ENCODE results near the gene GAREM1. TPM values are rescaled to one million over a fixed set of nuclear protein-coding genes. Genes with fewer than 3 reads are reported as not detected.

The GAREM1 gene
- total RNA-seq, 1 experiment from 2014 or later = 7.0 TPM

DNA sequence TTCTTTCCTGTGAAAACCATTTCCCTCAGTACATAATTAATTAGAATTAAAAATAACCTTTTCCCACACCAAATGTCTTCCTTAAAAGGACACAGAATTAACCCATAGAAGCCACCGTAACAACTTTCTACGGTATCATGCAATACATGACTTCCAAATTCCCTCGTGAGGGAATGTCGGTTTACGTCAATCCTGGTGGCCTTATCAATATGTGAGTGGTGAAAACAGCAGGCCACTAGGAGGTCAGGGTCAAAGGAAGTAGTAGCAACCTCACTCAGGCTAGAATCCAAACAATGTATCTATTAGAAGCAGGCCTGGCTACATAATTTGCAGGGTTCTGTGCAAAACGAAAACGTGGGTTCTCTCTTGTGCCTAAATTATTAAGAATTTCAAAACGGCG lies 112.2 kb downstream of the GAREM1 start:
- H3K36me3 Mint-ChIP-seq = no peaks in the 10 kb centered on the region
- ChIA-PET CTCF (interaction anchor here (0.5 to 2.3 kb wide), 17 partner anchors 8 to 209 kb away, joined by 3 to 10 read pairs (median 4); partner anchors contain the start of gene GAREM1), POLR2A (no interaction called here)
- H3K27me3 Mint-ChIP-seq (ENCODE audit: low read depth) = no peaks in the 10 kb centered on the region
- peaks cover 16% of the 10 kb centered on the region for H3K4me1 Mint-ChIP-seq
- TF ChIP-seq EMX1 (CRISPR knock-in tag; IDR thresholded peaks at IDR 0.05) = no peak
- TF ChIP-seq MXD4 (CRISPR knock-in tag; IDR thresholded peaks at IDR 0.05; ENCODE audit: borderline replicate concordance) = no peak
- TF ChIP-seq, protein P1, sequence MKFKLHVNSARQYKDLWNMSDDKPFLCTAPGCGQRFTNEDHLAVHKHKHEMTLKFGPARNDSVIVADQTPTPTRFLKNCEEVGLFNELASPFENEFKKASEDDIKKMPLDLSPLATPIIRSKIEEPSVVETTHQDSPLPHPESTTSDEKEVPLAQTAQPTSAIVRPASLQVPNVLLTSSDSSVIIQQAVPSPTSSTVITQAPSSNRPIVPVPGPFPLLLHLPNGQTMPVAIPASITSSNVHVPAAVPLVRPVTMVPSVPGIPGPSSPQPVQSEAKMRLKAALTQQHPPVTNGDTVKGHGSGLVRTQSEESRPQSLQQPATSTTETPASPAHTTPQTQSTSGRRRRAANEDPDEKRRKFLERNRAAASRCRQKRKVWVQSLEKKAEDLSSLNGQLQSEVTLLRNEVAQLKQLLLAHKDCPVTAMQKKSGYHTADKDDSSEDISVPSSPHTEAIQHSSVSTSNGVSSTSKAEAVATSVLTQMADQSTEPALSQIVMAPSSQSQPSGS (CRISPR knock-in tag; IDR thresholded peaks at IDR 0.05; ENCODE audit: borderline replicate concordance, low read depth) = no peak
- no peak for TF ChIP-seq CBFB (CRISPR knock-in tag; IDR thresholded peaks at IDR 0.05; ENCODE audit: low read depth)
- TF ChIP-seq ZNF317 (CRISPR knock-in tag; IDR thresholded peaks at IDR 0.05; ENCODE audit: borderline replicate concordance, low read depth) = no peak
- TF ChIP-seq, protein P2, sequence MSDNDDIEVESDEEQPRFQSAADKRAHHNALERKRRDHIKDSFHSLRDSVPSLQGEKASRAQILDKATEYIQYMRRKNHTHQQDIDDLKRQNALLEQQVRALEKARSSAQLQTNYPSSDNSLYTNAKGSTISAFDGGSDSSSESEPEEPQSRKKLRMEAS (CRISPR knock-in tag; IDR thresholded peaks at IDR 0.05) = no peak
- TF ChIP-seq, protein P3, sequence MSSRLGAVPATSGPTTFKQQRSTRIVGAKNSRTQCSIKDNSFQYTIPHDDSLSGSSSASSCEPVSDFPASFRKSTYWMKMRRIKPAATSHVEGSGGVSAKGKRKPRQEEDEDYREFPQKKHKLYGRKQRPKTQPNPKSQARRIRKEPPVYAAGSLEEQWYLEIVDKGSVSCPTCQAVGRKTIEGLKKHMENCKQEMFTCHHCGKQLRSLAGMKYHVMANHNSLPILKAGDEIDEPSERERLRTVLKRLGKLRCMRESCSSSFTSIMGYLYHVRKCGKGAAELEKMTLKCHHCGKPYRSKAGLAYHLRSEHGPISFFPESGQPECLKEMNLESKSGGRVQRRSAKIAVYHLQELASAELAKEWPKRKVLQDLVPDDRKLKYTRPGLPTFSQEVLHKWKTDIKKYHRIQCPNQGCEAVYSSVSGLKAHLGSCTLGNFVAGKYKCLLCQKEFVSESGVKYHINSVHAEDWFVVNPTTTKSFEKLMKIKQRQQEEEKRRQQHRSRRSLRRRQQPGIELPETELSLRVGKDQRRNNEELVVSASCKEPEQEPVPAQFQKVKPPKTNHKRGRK (CRISPR knock-in tag; IDR thresholded peaks at IDR 0.05; ENCODE audit: borderline replicate concordance) = no peak
- TF ChIP-seq NR1H2 (CRISPR knock-in tag; IDR thresholded peaks at IDR 0.05) = no peak
- TF ChIP-seq FOXJ3 (CRISPR knock-in tag; IDR thresholded peaks at IDR 0.05; ENCODE audit: borderline replicate concordance) = no peak
- TF ChIP-seq, protein P4, sequence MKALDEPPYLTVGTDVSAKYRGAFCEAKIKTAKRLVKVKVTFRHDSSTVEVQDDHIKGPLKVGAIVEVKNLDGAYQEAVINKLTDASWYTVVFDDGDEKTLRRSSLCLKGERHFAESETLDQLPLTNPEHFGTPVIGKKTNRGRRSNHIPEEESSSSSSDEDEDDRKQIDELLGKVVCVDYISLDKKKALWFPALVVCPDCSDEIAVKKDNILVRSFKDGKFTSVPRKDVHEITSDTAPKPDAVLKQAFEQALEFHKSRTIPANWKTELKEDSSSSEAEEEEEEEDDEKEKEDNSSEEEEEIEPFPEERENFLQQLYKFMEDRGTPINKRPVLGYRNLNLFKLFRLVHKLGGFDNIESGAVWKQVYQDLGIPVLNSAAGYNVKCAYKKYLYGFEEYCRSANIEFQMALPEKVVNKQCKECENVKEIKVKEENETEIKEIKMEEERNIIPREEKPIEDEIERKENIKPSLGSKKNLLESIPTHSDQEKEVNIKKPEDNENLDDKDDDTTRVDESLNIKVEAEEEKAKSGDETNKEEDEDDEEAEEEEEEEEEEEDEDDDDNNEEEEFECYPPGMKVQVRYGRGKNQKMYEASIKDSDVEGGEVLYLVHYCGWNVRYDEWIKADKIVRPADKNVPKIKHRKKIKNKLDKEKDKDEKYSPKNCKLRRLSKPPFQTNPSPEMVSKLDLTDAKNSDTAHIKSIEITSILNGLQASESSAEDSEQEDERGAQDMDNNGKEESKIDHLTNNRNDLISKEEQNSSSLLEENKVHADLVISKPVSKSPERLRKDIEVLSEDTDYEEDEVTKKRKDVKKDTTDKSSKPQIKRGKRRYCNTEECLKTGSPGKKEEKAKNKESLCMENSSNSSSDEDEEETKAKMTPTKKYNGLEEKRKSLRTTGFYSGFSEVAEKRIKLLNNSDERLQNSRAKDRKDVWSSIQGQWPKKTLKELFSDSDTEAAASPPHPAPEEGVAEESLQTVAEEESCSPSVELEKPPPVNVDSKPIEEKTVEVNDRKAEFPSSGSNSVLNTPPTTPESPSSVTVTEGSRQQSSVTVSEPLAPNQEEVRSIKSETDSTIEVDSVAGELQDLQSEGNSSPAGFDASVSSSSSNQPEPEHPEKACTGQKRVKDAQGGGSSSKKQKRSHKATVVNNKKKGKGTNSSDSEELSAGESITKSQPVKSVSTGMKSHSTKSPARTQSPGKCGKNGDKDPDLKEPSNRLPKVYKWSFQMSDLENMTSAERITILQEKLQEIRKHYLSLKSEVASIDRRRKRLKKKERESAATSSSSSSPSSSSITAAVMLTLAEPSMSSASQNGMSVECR (CRISPR knock-in tag; IDR thresholded peaks at IDR 0.05; ENCODE audit: borderline replicate concordance) = no peak
- TF ChIP-seq TEAD4 (CRISPR knock-in tag; IDR thresholded peaks at IDR 0.05) = no peak
- TF ChIP-seq ZNF416 (CRISPR knock-in tag; IDR thresholded peaks at IDR 0.05) = no peak
- TF ChIP-seq, protein P5, sequence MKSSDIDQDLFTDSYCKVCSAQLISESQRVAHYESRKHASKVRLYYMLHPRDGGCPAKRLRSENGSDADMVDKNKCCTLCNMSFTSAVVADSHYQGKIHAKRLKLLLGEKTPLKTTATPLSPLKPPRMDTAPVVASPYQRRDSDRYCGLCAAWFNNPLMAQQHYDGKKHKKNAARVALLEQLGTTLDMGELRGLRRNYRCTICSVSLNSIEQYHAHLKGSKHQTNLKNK (CRISPR knock-in tag; IDR thresholded peaks at IDR 0.05) = no peak
- TF ChIP-seq, protein P6, sequence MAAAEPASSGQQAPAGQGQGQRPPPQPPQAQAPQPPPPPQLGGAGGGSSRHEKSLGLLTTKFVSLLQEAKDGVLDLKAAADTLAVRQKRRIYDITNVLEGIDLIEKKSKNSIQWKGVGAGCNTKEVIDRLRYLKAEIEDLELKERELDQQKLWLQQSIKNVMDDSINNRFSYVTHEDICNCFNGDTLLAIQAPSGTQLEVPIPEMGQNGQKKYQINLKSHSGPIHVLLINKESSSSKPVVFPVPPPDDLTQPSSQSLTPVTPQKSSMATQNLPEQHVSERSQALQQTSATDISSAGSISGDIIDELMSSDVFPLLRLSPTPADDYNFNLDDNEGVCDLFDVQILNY (CRISPR knock-in tag; IDR thresholded peaks at IDR 0.05) = no peak
- TF ChIP-seq GRHL2 (CRISPR knock-in tag; IDR thresholded peaks at IDR 0.05; ENCODE audit: insufficient replicate concordance, severe bottlenecking) = no peak
- H3K9me3 Mint-ChIP-seq = no peaks in the 10 kb centered on the region
- H3K27ac Mint-ChIP-seq = no peak overlapping the region
- no peak overlapping the region for H3K4me3 Mint-ChIP-seq
- peak; percentile 41; the same call in 1 of the 2 replicates for ATAC-seq
- DNase-seq (ENCODE audit: low spot score) = no peak

DNA sequence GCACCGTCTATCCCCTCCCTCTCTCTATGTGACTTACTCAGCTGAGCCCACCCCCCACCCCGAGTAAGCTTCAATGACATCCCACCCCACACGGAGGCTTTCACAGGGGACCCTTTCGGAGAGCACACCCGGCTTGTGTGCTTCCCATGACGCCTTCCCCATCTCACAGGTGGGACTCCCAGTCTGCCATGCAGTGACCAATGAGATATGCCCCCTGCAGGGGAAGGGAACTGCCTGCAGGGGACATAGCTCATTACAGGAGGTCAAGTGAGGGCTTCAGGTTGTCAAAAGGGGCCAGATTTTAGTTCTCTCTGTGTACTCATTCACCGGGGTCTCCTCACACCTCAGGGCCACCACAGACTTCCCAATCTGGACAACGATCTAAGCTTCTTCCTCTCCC lies 112.6 kb downstream of the GAREM1 start:
- Mint-ChIP-seq H3K4me1 (peaks cover 15% of the 10 kb centered on the region), H3K27ac (no peak overlapping the region), H3K9me3 (no peaks in the 10 kb centered on the region), H3K36me3 (no peaks in the 10 kb centered on the region), H3K27me3 (ENCODE audit: low read depth) (no peaks in the 10 kb centered on the region), H3K4me3 (no peak overlapping the region)
- ChIA-PET CTCF (interaction anchor here (0.5 to 2.3 kb wide), 19 partner anchors 9 to 209 kb away, joined by 3 to 10 read pairs (median 4); partner anchors contain the start of gene GAREM1), POLR2A (no interaction called here)
- DNase-seq (ENCODE audit: low spot score) = peak; percentile 23
- ATAC-seq = peak; percentile 74; the same call in 1 of the 2 replicates
- no peak for TF ChIP-seq ETV6 (CRISPR knock-in tag; IDR thresholded peaks at IDR 0.05)
- no peak for TF ChIP-seq MXD4 (CRISPR knock-in tag; IDR thresholded peaks at IDR 0.05; ENCODE audit: borderline replicate concordance)
- TF ChIP-seq NR3C1 (CRISPR knock-in tag; conservative IDR thresholded peaks at IDR 0.05; ENCODE audit: low read depth) = no peak
- TF ChIP-seq ZNF263 (CRISPR knock-in tag; IDR thresholded peaks at IDR 0.05; ENCODE audit: low read depth) = no peak
- TF ChIP-seq, protein P5 (CRISPR knock-in tag; IDR thresholded peaks at IDR 0.05) = no peak
- TF ChIP-seq, protein P7, sequence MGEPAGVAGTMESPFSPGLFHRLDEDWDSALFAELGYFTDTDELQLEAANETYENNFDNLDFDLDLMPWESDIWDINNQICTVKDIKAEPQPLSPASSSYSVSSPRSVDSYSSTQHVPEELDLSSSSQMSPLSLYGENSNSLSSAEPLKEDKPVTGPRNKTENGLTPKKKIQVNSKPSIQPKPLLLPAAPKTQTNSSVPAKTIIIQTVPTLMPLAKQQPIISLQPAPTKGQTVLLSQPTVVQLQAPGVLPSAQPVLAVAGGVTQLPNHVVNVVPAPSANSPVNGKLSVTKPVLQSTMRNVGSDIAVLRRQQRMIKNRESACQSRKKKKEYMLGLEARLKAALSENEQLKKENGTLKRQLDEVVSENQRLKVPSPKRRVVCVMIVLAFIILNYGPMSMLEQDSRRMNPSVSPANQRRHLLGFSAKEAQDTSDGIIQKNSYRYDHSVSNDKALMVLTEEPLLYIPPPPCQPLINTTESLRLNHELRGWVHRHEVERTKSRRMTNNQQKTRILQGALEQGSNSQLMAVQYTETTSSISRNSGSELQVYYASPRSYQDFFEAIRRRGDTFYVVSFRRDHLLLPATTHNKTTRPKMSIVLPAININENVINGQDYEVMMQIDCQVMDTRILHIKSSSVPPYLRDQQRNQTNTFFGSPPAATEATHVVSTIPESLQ (CRISPR knock-in tag; IDR thresholded peaks at IDR 0.05) = no peak
- no peak for TF ChIP-seq KAT7 (CRISPR knock-in tag; IDR thresholded peaks at IDR 0.05; ENCODE audit: borderline replicate concordance)
- TF ChIP-seq TEAD4 (CRISPR knock-in tag; IDR thresholded peaks at IDR 0.05) = no peak
- no peak for TF ChIP-seq SMAD4 (CRISPR knock-in tag; IDR thresholded peaks at IDR 0.05)
- no peak for TF ChIP-seq NFE2L1 (CRISPR knock-in tag; IDR thresholded peaks at IDR 0.05)
- no peak for TF ChIP-seq ZNF396 (CRISPR knock-in tag; IDR thresholded peaks at IDR 0.05; ENCODE audit: borderline replicate concordance)
- TF ChIP-seq HMGA2 (CRISPR knock-in tag; IDR thresholded peaks at IDR 0.05) = no peak
